ENCODE results near the gene NME7.

NME7 gene

GRCh38 chr1:169271098-169271497 is 96.5 kb downstream of the NME7 start:
- Histone ChIP-seq H3K4me3 (ENCODE audit: low read depth, low read length) (no peak overlapping the region), H3K36me3 (no peaks in the 10 kb centered on the region), H3K27ac (no peak overlapping the region), H3K9me3 (ENCODE audit: severe bottlenecking) (no peaks in the 10 kb centered on the region), H3K27me3 (ENCODE audit: insufficient read depth, low read depth, severe bottlenecking) (no peaks in the 10 kb centered on the region)
- DNase-seq = no peak
- no peak for TF ChIP-seq CTCF (IDR thresholded peaks at IDR 0.05; ENCODE audit: low read depth, low read length)

GRCh38 chr1:169266133-169266532 is 101.5 kb downstream of the NME7 start:
- no peaks in the 10 kb centered on the region for H3K9me3 ChIP-seq (ENCODE audit: severe bottlenecking)
- no peak overlapping the region for H3K4me3 ChIP-seq (ENCODE audit: low read depth, low read length)
- no peak for DNase-seq
- H3K36me3 ChIP-seq = no peaks in the 10 kb centered on the region
- H3K27me3 ChIP-seq (ENCODE audit: insufficient read depth, low read depth, severe bottlenecking) = no peaks in the 10 kb centered on the region
- no peak for TF ChIP-seq CTCF (IDR thresholded peaks at IDR 0.05; ENCODE audit: low read depth, low read length)
- no peak overlapping the region for H3K27ac ChIP-seq

- Histone ChIP-seq H3K27ac (no peak overlapping the region), H3K4me3 (ENCODE audit: low read depth, low read length) (no peak overlapping the region), H3K9me3 (ENCODE audit: severe bottlenecking) (no peaks in the 10 kb centered on the region), H3K36me3 (no peaks in the 10 kb centered on the region), H3K27me3 (ENCODE audit: insufficient read depth, low read depth, severe bottlenecking) (no peaks in the 10 kb centered on the region)
- TF ChIP-seq CTCF (IDR thresholded peaks at IDR 0.05; ENCODE audit: low read depth, low read length) = no peak
- no peak for DNase-seq
Measured at GRCh38 chr1:169263059-169263458, 104.5 kb downstream of the NME7 start.

- no peak overlapping the region for H3K4me3 ChIP-seq (ENCODE audit: low read depth, low read length)
- H3K27ac ChIP-seq = no peak overlapping the region
- no peaks in the 10 kb centered on the region for H3K9me3 ChIP-seq (ENCODE audit: severe bottlenecking)
- H3K27me3 ChIP-seq (ENCODE audit: insufficient read depth, low read depth, severe bottlenecking) = no peaks in the 10 kb centered on the region
- H3K36me3 ChIP-seq = no peaks in the 10 kb centered on the region
- DNase-seq = no peak
- TF ChIP-seq CTCF (IDR thresholded peaks at IDR 0.05; ENCODE audit: low read depth, low read length) = no peak
Measured at GRCh38 chr1:169261884-169262283, 105.7 kb downstream of the NME7 start.

- Histone ChIP-seq H3K27me3 (ENCODE audit: insufficient read depth, low read depth, severe bottlenecking) (no peaks in the 10 kb centered on the region), H3K9me3 (ENCODE audit: severe bottlenecking) (no peaks in the 10 kb centered on the region), H3K27ac (no peak overlapping the region), H3K4me3 (ENCODE audit: low read depth, low read length) (no peak overlapping the region), H3K36me3 (no peaks in the 10 kb centered on the region)
- no peak for DNase-seq
- TF ChIP-seq CTCF (IDR thresholded peaks at IDR 0.05; ENCODE audit: low read depth, low read length) = no peak
Measured at GRCh38 chr1:169260478-169261151, 107.0 kb downstream of the NME7 start.

GRCh38 chr1:169259816-169260215 is 107.8 kb downstream of the NME7 start:
- TF ChIP-seq CTCF (IDR thresholded peaks at IDR 0.05; ENCODE audit: low read depth, low read length) = no peak
- no peak for DNase-seq
- Histone ChIP-seq H3K27ac (no peak overlapping the region), H3K4me3 (ENCODE audit: low read depth, low read length) (no peak overlapping the region), H3K36me3 (no peaks in the 10 kb centered on the region), H3K27me3 (ENCODE audit: insufficient read depth, low read depth, severe bottlenecking) (no peaks in the 10 kb centered on the region), H3K9me3 (ENCODE audit: severe bottlenecking) (no peaks in the 10 kb centered on the region)
